PC-9 (cell line): ENCODE results near the gene NCKAP1.

Experiments used
- CTCF ChIP-seq: fragments of 200-600 bp; sonication (generic); conservative IDR thresholded peaks from 2 replicates; pipeline ENCODE4 v1.6.1; 2017; ENCODE audit warnings: mixed run types, antibody characterized with exemption, mild to moderate bottlenecking, moderate library complexity
- EZH2 ChIP-seq: fragments of 200-600 bp; sonication (generic); IDR thresholded peaks from 2 replicates; pipeline ENCODE4 v1.8.0; 2017; ENCODE audit warnings: antibody characterized with exemption, low read depth

DNA sequence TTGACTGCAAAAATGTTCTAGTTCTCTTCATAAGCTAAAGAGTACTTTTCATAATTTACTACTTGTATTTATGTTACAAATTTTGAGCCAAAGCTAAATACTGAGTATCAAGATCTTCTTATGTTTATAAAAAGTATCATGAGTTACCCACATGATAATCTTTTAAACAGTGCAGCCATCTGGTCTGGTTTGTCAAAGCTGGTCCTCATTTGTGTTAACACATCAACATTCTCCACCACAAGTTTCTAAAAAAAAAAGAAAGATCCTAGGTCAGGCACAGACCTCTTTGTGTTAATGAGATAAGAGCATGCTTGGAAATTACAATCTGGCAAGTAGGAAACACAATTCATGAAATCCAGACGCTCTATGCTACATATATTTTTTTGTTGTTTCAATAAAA, 96.3 kb downstream of the NCKAP1 start:
- TF ChIP-seq CTCF: no peak
- TF ChIP-seq EZH2: no peak
